WTC11 (cell line): ENCODE measurements around the gene NOP16. TPM values are rescaled to one million over a fixed set of nuclear protein-coding genes. Genes with fewer than 3 reads are reported as not detected.
A peak's percentile ranks its signal among the peaks of the same experiment; 100 is the strongest.

Experiments used
- ATAC-seq: fragments of 200-7000 bp; cut with Tn5 transposase; 2 replicates; pipeline ENCODE4 v1.10.0; 2021; ENCODE audit warnings: mild to moderate bottlenecking, moderate library complexity
- CTCF ChIA-PET: fragments of 300-600 bp; sonication (Branson Sonifier 250); formaldehyde crosslinking; loops from one replicate; lab custom pipeline; 2021; ENCODE audit warnings: antibody characterized with exemption; lab: Charles Lee
- POLR2A ChIA-PET: fragments of 350-600 bp; sonication (Branson Sonifier 250); formaldehyde crosslinking; loops from one replicate; lab custom pipeline; 2021; ENCODE audit warnings: antibody characterized with exemption; lab: Charles Lee
- DNase-seq: peaks from one replicate; pipeline ENCODE4 v3.0.0; 2021; ENCODE audit warnings: low spot score
- H3K27ac Mint-ChIP-seq: 2 replicates; pipeline ENCODE4 v1.8.0; 2021; ENCODE audit warnings: mixed read lengths
- H3K27me3 Mint-ChIP-seq: 2 replicates; pipeline ENCODE4 v1.8.0; 2021; ENCODE audit warnings: low read depth, mild to moderate bottlenecking, moderate library complexity, mixed read lengths
- H3K36me3 Mint-ChIP-seq: 2 replicates; pipeline ENCODE4 v1.8.0; 2021; ENCODE audit warnings: mixed read lengths
- H3K4me1 Mint-ChIP-seq: 2 replicates; pipeline ENCODE4 v1.8.0; 2022; ENCODE audit warnings: mixed read lengths
- H3K4me3 Mint-ChIP-seq: 2 replicates; pipeline ENCODE4 v1.8.0; 2021; ENCODE audit warnings: mild to moderate bottlenecking, moderate library complexity, mixed read lengths
- H3K9me3 Mint-ChIP-seq: 2 replicates; pipeline ENCODE4 v1.8.0; 2021; ENCODE audit warnings: mixed read lengths
- AFF4 ChIP-seq: sonication (generic); formaldehyde crosslinking; IDR thresholded peaks from 2 replicates; pipeline ENCODE4 v1.8.1; 2023; ENCODE audit warnings: mild to moderate bottlenecking, missing genetic modification reagents, borderline replicate concordance
- ATF2 ChIP-seq: sonication (generic); formaldehyde crosslinking; IDR thresholded peaks from 2 replicates; pipeline ENCODE4 v1.8.1; 2022; ENCODE audit warnings: low read depth, missing genetic modification reagents, borderline replicate concordance
- ATF3 ChIP-seq: sonication (generic); formaldehyde crosslinking; conservative IDR thresholded peaks from 2 replicates; pipeline ENCODE4 v1.8.1; 2022; ENCODE audit warnings: mild to moderate bottlenecking, missing genetic modification reagents
- ATF6 ChIP-seq: sonication (generic); formaldehyde crosslinking; IDR thresholded peaks from 2 replicates; pipeline ENCODE4 v1.8.1; 2023; ENCODE audit warnings: mild to moderate bottlenecking, missing genetic modification reagents
- IRF1 ChIP-seq: sonication (generic); formaldehyde crosslinking; IDR thresholded peaks from 2 replicates; pipeline ENCODE4 v1.8.0; 2023; ENCODE audit warnings: missing genetic modification reagents
- JAZF1 ChIP-seq: fragments of 250-450 bp; sonication (Bioruptor Pico); IDR thresholded peaks from 2 replicates; pipeline ENCODE4 v1.9.0; 2021; ENCODE audit warnings: moderate library complexity, mild to moderate bottlenecking, inconsistent platforms
- MAX ChIP-seq: sonication (generic); formaldehyde crosslinking; IDR thresholded peaks from 2 replicates; pipeline ENCODE4 v1.8.0; 2022; ENCODE audit warnings: mild to moderate bottlenecking, missing genetic modification reagents
- NFATC4 ChIP-seq: fragments of 250-450 bp; sonication (Bioruptor Pico); IDR thresholded peaks from 2 replicates; pipeline ENCODE4 v1.9.0; 2021; ENCODE audit warnings: mild to moderate bottlenecking
- RELA ChIP-seq: sonication (generic); formaldehyde crosslinking; IDR thresholded peaks from 2 replicates; pipeline ENCODE4 v1.8.1; 2022; ENCODE audit warnings: missing genetic modification reagents, mild to moderate bottlenecking, borderline replicate concordance
- SMAD3 ChIP-seq: sonication (generic); formaldehyde crosslinking; IDR thresholded peaks from 2 replicates; pipeline ENCODE4 v1.8.0; 2022; ENCODE audit warnings: missing genetic modification reagents, mild to moderate bottlenecking, borderline replicate concordance
- TEAD1 ChIP-seq: sonication (generic); formaldehyde crosslinking; IDR thresholded peaks from 2 replicates; pipeline ENCODE4 v1.8.0; 2022; ENCODE audit warnings: mild to moderate bottlenecking, missing genetic modification reagents
- TP53 ChIP-seq: sonication (generic); formaldehyde crosslinking; IDR thresholded peaks from 2 replicates; pipeline ENCODE4 v1.8.1; 2023; ENCODE audit warnings: mild to moderate bottlenecking, missing genetic modification reagents
- ZNF281 ChIP-seq: sonication (generic); formaldehyde crosslinking; IDR thresholded peaks from 2 replicates; pipeline ENCODE4 v1.8.0; 2023; ENCODE audit warnings: mild to moderate bottlenecking, missing genetic modification reagents
- ZNF416 ChIP-seq: fragments of 250-450 bp; sonication (Bioruptor Pico); IDR thresholded peaks from 2 replicates; pipeline ENCODE4 v1.9.0; 2021; ENCODE audit warnings: mild to moderate bottlenecking, inconsistent platforms
- total RNA-seq: library from RNA; stranded (reverse); gene quantifications from 3 replicates; pipeline ENCODE4 v1.2.3, GENCODE V29; 2021

The NOP16 gene
- total RNA-seq, 1 experiment from 2014 or later: 57.7 TPM

- TF ChIP-seq IRF1 (CRISPR knock-in tag) (no peak), ATF2 (no peak), JAZF1 (CRISPR knock-in tag) (no peak), ATF3 (no peak), SMAD3 (CRISPR knock-in tag) (no peak), ZNF416 (CRISPR knock-in tag) (no peak), AFF4 (CRISPR knock-in tag) (no peak)
Observed at GRCh38 chr5:176391999-176392398, 3.6 kb upstream of the NOP16 start (continued).

GRCh38 chr5:176391479-176391878 lies 3.1 kb upstream of the NOP16 start:
- peaks cover 3% of the 10 kb centered on the region for H3K36me3 Mint-ChIP-seq
- POLR2A ChIA-PET: no interaction called here
- no peak for TF ChIP-seq RELA (CRISPR knock-in tag)
- TF ChIP-seq ZNF281: no peak
- TF ChIP-seq MAX (CRISPR knock-in tag): no peak
- no peak for TF ChIP-seq TP53 (CRISPR knock-in tag)
- no peak for TF ChIP-seq TEAD1 (CRISPR knock-in tag)
- 0 out of 2 replicates have a peak, but pooled peaks have one; percentile 26 for TF ChIP-seq NFATC4
- no peak for TF ChIP-seq ATF6 (CRISPR knock-in tag)
- TF ChIP-seq, all 79 proteins: peak for 1
- H3K27ac Mint-ChIP-seq: no peak overlapping the region; the same call in 1 of the 2 replicates
- no peaks in the 10 kb centered on the region for H3K9me3 Mint-ChIP-seq
- peaks cover 17% of the 10 kb centered on the region for H3K4me1 Mint-ChIP-seq
- no peaks in the 10 kb centered on the region; the same call in 1 of the 2 replicates for H3K27me3 Mint-ChIP-seq
- no peak for DNase-seq
- CTCF ChIA-PET: interaction anchor here (1.0 to 4.2 kb wide), 3 partner anchors 14 to 56 kb away, joined by 3 to 22 read pairs (median 4); partner anchors contain the start of gene FAF2
- no peak overlapping the region for H3K4me3 Mint-ChIP-seq
- ATAC-seq: no peak
